ENCODE measurements around the gene KIF16B. TPM values are rescaled to one million over a fixed set of nuclear protein-coding genes. Genes with fewer than 3 reads are reported as not detected.

The KIF16B gene
- total and polyA plus RNA-seq, 2 experiments from 2014 or later = 8.2 to 26.5 TPM

DNA sequence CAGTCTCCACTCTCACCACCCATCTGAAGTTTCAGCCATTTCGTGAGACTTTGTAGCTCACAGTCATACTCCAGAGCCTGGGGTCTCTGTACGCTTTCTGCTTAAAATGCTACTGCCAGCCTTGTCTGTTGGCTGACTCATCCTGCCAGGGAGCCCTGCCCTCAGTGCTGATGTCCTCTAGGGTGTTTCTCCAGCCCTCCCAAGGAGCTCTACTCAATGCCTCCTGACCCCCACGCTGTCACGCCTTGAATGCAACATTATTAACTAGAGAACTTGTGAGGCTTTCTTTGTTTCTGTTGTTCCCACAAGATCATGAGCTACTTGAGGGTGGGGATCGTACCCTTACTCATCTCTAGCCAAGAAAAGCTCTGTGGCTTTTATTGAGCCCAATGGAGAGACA is 20.1 kb downstream of the KIF16B start:
- Histone ChIP-seq H3K9me3 (ENCODE audit: low read depth) (no peaks in the 10 kb centered on the region), H3K36me3 (no peaks in the 10 kb centered on the region), H3K27me3 (no peaks in the 10 kb centered on the region), H3K4me3 (no peak overlapping the region), H3K4me1 (ENCODE audit: low read depth) (no peaks in the 10 kb centered on the region), H3K27ac (no peak overlapping the region)
- TF ChIP-seq, protein P1, sequence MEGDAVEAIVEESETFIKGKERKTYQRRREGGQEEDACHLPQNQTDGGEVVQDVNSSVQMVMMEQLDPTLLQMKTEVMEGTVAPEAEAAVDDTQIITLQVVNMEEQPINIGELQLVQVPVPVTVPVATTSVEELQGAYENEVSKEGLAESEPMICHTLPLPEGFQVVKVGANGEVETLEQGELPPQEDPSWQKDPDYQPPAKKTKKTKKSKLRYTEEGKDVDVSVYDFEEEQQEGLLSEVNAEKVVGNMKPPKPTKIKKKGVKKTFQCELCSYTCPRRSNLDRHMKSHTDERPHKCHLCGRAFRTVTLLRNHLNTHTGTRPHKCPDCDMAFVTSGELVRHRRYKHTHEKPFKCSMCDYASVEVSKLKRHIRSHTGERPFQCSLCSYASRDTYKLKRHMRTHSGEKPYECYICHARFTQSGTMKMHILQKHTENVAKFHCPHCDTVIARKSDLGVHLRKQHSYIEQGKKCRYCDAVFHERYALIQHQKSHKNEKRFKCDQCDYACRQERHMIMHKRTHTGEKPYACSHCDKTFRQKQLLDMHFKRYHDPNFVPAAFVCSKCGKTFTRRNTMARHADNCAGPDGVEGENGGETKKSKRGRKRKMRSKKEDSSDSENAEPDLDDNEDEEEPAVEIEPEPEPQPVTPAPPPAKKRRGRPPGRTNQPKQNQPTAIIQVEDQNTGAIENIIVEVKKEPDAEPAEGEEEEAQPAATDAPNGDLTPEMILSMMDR (IDR thresholded peaks at IDR 0.05; ENCODE audit: low read depth, low read length) = no peak
- DNase-seq (ENCODE audit: low read depth in 1 of 2, low spot score in 1 of 2) = no peak

DNA sequence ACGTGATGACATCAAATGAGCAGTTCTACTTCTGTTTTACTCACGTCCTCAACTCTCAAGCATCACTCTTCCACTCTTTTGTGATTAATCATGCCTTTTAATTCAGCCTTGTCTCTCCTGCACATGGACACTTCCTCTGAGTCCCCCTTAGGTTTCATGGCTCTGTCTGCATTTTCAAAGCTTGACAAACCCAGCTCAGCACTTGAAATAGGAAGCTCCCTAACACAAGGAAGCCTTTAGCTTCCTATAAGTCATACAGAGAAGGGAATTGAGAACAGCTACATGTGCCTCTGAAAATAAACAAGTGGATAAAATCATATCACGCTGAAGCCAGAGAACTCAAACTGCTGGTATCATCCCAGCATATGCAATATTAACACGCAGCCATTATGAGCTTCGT is 21.2 kb downstream of the KIF16B start:
- TF ChIP-seq, protein P1 (IDR thresholded peaks at IDR 0.05; ENCODE audit: low read depth, low read length) = no peak
- Histone ChIP-seq H3K27me3 (no peaks in the 10 kb centered on the region), H3K27ac (no peak overlapping the region), H3K4me3 (no peak overlapping the region), H3K9me3 (ENCODE audit: low read depth) (no peaks in the 10 kb centered on the region), H3K36me3 (no peaks in the 10 kb centered on the region), H3K4me1 (ENCODE audit: low read depth) (no peaks in the 10 kb centered on the region)
- DNase-seq (ENCODE audit: low read depth in 1 of 2, low spot score in 1 of 2) = no peak

DNA sequence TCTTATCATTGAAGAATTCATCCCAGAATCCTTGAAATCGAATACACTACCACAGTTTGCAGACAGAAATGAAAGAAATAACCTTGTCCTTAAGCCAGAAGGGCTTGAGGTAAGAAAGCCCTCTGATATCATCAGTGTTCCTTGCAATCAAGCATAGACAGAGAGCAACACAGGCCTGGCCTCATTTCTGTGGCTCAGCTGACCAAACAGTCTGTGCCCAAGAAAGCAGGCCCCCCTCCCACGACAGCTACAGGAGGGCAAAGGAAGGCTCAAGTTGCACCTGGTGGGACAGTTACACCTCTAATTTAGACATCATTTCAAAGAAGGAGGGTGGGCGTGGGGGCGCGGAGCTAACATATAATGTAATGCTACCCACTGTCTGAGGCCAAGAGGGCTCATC is 21.6 kb downstream of the KIF16B start:
- Histone ChIP-seq H3K36me3 (no peaks in the 10 kb centered on the region), H3K27me3 (no peaks in the 10 kb centered on the region), H3K4me1 (ENCODE audit: low read depth) (no peaks in the 10 kb centered on the region), H3K4me3 (no peak overlapping the region), H3K27ac (no peak overlapping the region), H3K9me3 (ENCODE audit: low read depth) (no peaks in the 10 kb centered on the region)
- DNase-seq (ENCODE audit: low read depth in 1 of 2, low spot score in 1 of 2) = no peak
- TF ChIP-seq, protein P1 (IDR thresholded peaks at IDR 0.05; ENCODE audit: low read depth, low read length) = no peak

DNA sequence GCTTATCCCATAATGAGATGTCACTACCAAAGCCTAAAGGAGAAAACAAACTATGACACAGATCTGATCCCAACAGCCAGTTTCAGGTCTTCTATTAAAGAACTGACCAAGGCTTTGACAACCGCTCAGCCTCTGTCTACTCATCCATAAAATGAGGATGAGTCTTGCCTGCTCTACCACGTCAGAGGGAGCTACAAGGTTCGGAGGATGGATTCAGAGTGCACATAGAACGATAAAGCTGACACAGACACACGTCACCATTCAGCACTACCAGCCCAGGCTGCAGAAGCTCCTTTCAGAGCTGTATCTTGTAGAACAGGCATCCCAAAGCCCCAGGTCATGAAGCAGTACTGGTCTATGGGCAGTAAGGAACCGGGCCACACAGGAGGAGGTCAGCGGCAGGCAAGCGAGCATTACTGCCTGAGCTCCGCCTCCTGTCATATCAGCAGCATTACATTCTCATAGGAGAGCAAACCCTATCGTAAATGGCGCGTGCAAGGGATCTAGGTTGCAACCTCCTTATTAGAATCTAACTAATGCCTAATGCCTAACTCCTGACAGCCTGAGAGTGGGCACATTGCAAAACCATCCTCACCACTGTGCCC is 25.1 kb downstream of the KIF16B start:
- Histone ChIP-seq H3K27me3 (no peaks in the 10 kb centered on the region), H3K4me1 (ENCODE audit: low read depth) (no peaks in the 10 kb centered on the region), H3K9me3 (ENCODE audit: low read depth) (no peaks in the 10 kb centered on the region), H3K36me3 (no peaks in the 10 kb centered on the region), H3K27ac (no peak overlapping the region), H3K4me3 (no peak overlapping the region)
- TF ChIP-seq, protein P1 (IDR thresholded peaks at IDR 0.05; ENCODE audit: low read depth, low read length) = no peak
- no peak for DNase-seq (ENCODE audit: low read depth in 1 of 2, low spot score in 1 of 2)

DNA sequence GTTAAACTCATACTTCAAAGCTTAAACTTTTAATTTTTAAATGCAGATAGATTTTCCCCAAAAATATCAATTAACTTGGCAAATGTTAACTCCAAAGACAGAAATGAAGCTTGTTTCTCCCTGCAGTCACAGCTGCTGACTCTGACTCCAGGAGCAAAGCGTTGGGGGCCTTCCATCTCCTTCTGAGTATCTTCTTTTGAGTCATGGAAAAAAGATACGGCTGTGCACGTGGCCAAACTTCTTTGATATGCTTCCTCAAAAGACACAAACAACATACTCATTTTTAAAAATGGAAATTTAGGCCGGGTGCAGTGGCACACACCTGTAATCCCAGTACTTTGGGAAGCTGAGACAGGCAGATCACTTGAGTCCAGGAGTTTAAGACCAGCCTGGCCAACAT is 28.3 kb downstream of the KIF16B start:
- H3K36me3 ChIP-seq = no peaks in the 10 kb centered on the region
- no peaks in the 10 kb centered on the region for H3K4me1 ChIP-seq (ENCODE audit: low read depth)
- no peak overlapping the region for H3K27ac ChIP-seq
- TF ChIP-seq, protein P1 (IDR thresholded peaks at IDR 0.05; ENCODE audit: low read depth, low read length) = no peak
- DNase-seq (ENCODE audit: low read depth in 1 of 2, low spot score in 1 of 2) = no peak
- no peaks in the 10 kb centered on the region for H3K27me3 ChIP-seq
- H3K9me3 ChIP-seq (ENCODE audit: low read depth) = no peaks in the 10 kb centered on the region
- H3K4me3 ChIP-seq = no peak overlapping the region
